GM23248 (cell line): ENCODE data around the gene MICAL2. TPM values are rescaled to one million over a fixed set of nuclear protein-coding genes. Genes with fewer than 3 reads are reported as not detected.

Source experiments
- DNase-seq: peaks from one replicate; pipeline ENCODE4 v3.0.0-alpha.2; 2015
- H2AFZ ChIP-seq: fragments of 200-600 bp; sonication (generic); 2 replicates; pipeline ENCODE4 v1.6.1; 2016; ENCODE audit warnings: antibody characterized with exemption
- H3F3A ChIP-seq: fragments of 200-600 bp; sonication (generic); 2 replicates; pipeline ENCODE4 v1.6.1; 2016; ENCODE audit warnings: mild to moderate bottlenecking, antibody characterized with exemption, mixed run types; ENCODE audit not compliant: insufficient read depth
- H3K27ac ChIP-seq: fragments of 200-600 bp; sonication (generic); 2 replicates; pipeline ENCODE4 v1.5.1; 2016; ENCODE audit warnings: mild to moderate bottlenecking
- H3K27me3 ChIP-seq: fragments of 200-600 bp; sonication (generic); replicated peaks from 2 replicates; pipeline ENCODE4 v1.6.1; 2016; ENCODE audit warnings: mild to moderate bottlenecking; ENCODE audit not compliant: insufficient read depth
- H3K36me3 ChIP-seq: fragments of 200-600 bp; sonication (generic); 2 replicates; pipeline ENCODE4 v1.6.1; 2016; ENCODE audit warnings: low read depth, mild to moderate bottlenecking
- H3K4me1 ChIP-seq: fragments of 200-600 bp; sonication (generic); 2 replicates; pipeline ENCODE4 v1.6.1; 2016; ENCODE audit warnings: mild to moderate bottlenecking; ENCODE audit not compliant: insufficient read depth
- H3K4me2 ChIP-seq: fragments of 200-600 bp; sonication (generic); one replicate; pipeline ENCODE4 v1.6.1; 2016; ENCODE audit warnings: mild to moderate bottlenecking; ENCODE audit not compliant: unreplicated experiment
- H3K4me3 ChIP-seq: fragments of 200-600 bp; sonication (generic); 2 replicates; pipeline ENCODE4 v1.5.1; 2016; ENCODE audit warnings: mild to moderate bottlenecking
- H3K79me2 ChIP-seq: fragments of 200-600 bp; sonication (generic); 2 replicates; pipeline ENCODE4 v1.6.1; 2016; ENCODE audit warnings: mild to moderate bottlenecking; ENCODE audit not compliant: insufficient read depth
- H3K9ac ChIP-seq: fragments of 200-600 bp; sonication (generic); 2 replicates; pipeline ENCODE4 v1.6.1; 2016; ENCODE audit warnings: mild to moderate bottlenecking
- H3K9me2 ChIP-seq: fragments of 200-600 bp; sonication (generic); 2 replicates; pipeline ENCODE4 v1.6.1; 2016; ENCODE audit warnings: mixed run types, mild to moderate bottlenecking, moderate library complexity; ENCODE audit not compliant: insufficient read depth
- H3K9me3 ChIP-seq: fragments of 200-600 bp; sonication (generic); one replicate; pipeline ENCODE4 v1.6.1; 2017; ENCODE audit warnings: low read depth
- H4K20me1 ChIP-seq: fragments of 200-600 bp; sonication (generic); 2 replicates; pipeline ENCODE4 v1.6.0; 2016; ENCODE audit not compliant: insufficient read depth
- EZH2 ChIP-seq: fragments of 200-600 bp; sonication (generic); IDR thresholded peaks from 2 replicates; pipeline ENCODE4 v1.6.1; 2018; ENCODE audit warnings: antibody characterized with exemption, mild to moderate bottlenecking; ENCODE audit not compliant: insufficient read depth, poor library complexity, severe bottlenecking
- EZH2phosphoT487 ChIP-seq: fragments of 200-600 bp; sonication (generic); IDR thresholded peaks from 2 replicates; pipeline ENCODE4 v1.6.1; 2018; ENCODE audit warnings: antibody characterized with exemption, moderate library complexity, mild to moderate bottlenecking, low read depth; ENCODE audit not compliant: insufficient read depth
- WGBS, 2 experiments: methylation state at CpG; one replicate each; pipeline ENCODE4 v1.1.6; 2015 to 2017; ENCODE audit warnings: low lambda C conversion rate in 2 of 2, low coverage in 1 of 2; ENCODE audit errors: missing lambda C conversion rate in 2 of 2; 5-methylcytosine and 5-hydroxymethylcytosine counted together
- in situ Hi-C: fragments of 300-500 bp; cut with MboI; formaldehyde crosslinking; loops from 2 replicates; pipeline ENCODE4 v1.15.0; 2020
- polyA plus RNA-seq: library from polyadenylated mRNA; unstranded; fragments of >200 nt; fragmentation: Nextera tagmentation; extraction: Ambion mirVana; gene quantifications from 2 replicates; pipeline ENCODE4 v1.2.1, GENCODE V29; 2016
- total RNA-seq: library from RNA; depleted of rRNA; stranded (reverse); fragments of >200 nt; shearing (Covaris generic); gene quantifications from 2 replicates; pipeline ENCODE4 v1.2.3, GENCODE V29; 2014; rRNA removed

MICAL2 gene
- total RNA-seq (158 and 182 TPM in 2 replicates), polyA plus RNA-seq (81.6 and 83.3 TPM in 2 replicates)

GRCh38 chr11:12110201-12110713, at the start of gene MICAL2:
TSS of gene MICAL2 (plus strand) at chr11:12110590. CDS start at chr11:12162156, 51,566 bp downstream.
- TF ChIP-seq EZH2phosphoT487 (no peak), EZH2 (no peak)
- Histone ChIP-seq H2AFZ (peak within 1 kb of the TSS; percentile 81), H3K9me2 (no peaks in the 10 kb centered on the region), H3K27me3 (no peaks in the 10 kb centered on the region), H3K36me3 (0 out of 2 replicates have a peak, but pooled peaks cover 7% of the 10 kb centered on the region), H3K4me1 (peaks cover 24% of the 10 kb centered on the region), H3K27ac (peak within 1 kb of the TSS; percentile 45), H3K9me3 (no peaks in the 10 kb centered on the region), H4K20me1 (no peaks in the 10 kb centered on the region), H3K9ac (peak within 1 kb of the TSS; percentile 89), H3F3A (no peaks in the 10 kb centered on the region), H3K4me3 (peak within 1 kb of the TSS; percentile 91), H3K4me2 (peak within 1 kb of the TSS; percentile 91), H3K79me2 (peaks cover 47% of the 10 kb centered on the region)
- in situ Hi-C loops, result no loop called here
- WGBS, 2 experiments, result 4 to 5% methylated on average over 21 to 27 of the region's 56 CpGs
- peak; percentile 97 for DNase-seq

- WGBS, 2 experiments, result 85 to 89% methylated on average over 9 of the region's 9 CpGs
- peaks cover 13% of the 10 kb centered on the region for H3K4me1 ChIP-seq
- in situ Hi-C loops, result loop anchor here (25.0 kb wide), 1 partner anchor 175 kb away; no protein-coding TSS in a partner anchor
These were observed 48.4 kb upstream of the MICAL2 start for GRCh38 chr11:12061851-12062560.

GRCh38 chr11:12063251-12063650, 47.1 kb upstream of the MICAL2 start:
- TF ChIP-seq EZH2phosphoT487 (no peak), EZH2 (no peak)
- Histone ChIP-seq H3K9ac (no peak overlapping the region), H3K4me1 (peaks cover 26% of the 10 kb centered on the region), H3K4me2 (no peak overlapping the region), H3K27me3 (no peaks in the 10 kb centered on the region), H3K9me3 (no peaks in the 10 kb centered on the region), H3F3A (peaks cover 18% of the 10 kb centered on the region), H3K79me2 (no peaks in the 10 kb centered on the region), H2AFZ (no peak overlapping the region), H4K20me1 (no peaks in the 10 kb centered on the region), H3K4me3 (no peak overlapping the region), H3K36me3 (no peaks in the 10 kb centered on the region), H3K27ac (no peak overlapping the region), H3K9me2 (no peaks in the 10 kb centered on the region)
- in situ Hi-C loops, result loop anchor here (25.0 kb wide), 1 partner anchor 174 kb away; no protein-coding TSS in a partner anchor
- WGBS, 2 experiments, result 99 to 100% methylated on average over 2 of the region's 2 CpGs
- DNase-seq, result no peak

More at GRCh38 chr11:12061851-12062560, 48.4 kb upstream of the MICAL2 start:
- no peaks in the 10 kb centered on the region for H3K79me2 ChIP-seq
- no peaks in the 10 kb centered on the region for H3K36me3 ChIP-seq
- H3K4me2 ChIP-seq, result no peak overlapping the region
- no peaks in the 10 kb centered on the region for H4K20me1 ChIP-seq
- peaks cover 7% of the 10 kb centered on the region for H3F3A ChIP-seq
- H3K27me3 ChIP-seq, result no peaks in the 10 kb centered on the region
- no peak for TF ChIP-seq EZH2
- no peak for TF ChIP-seq EZH2phosphoT487
- DNase-seq, result no peak
- H2AFZ ChIP-seq, result no peak overlapping the region
- no peak overlapping the region for H3K4me3 ChIP-seq
- H3K9ac ChIP-seq, result no peak overlapping the region
- H3K9me3 ChIP-seq, result no peaks in the 10 kb centered on the region
- H3K9me2 ChIP-seq, result no peaks in the 10 kb centered on the region
- no peak overlapping the region for H3K27ac ChIP-seq

- H3K36me3 ChIP-seq, result no peaks in the 10 kb centered on the region
- no peak overlapping the region for H3K9ac ChIP-seq
- peaks cover 28% of the 10 kb centered on the region for H3K4me1 ChIP-seq
- H2AFZ ChIP-seq, result no peak overlapping the region
- DNase-seq, result no peak
- no peaks in the 10 kb centered on the region for H3K79me2 ChIP-seq
- 97% methylated on average over 7 of the region's 7 CpGs for WGBS, 2 experiments
- H3F3A ChIP-seq, result peaks cover 18% of the 10 kb centered on the region
- H3K4me3 ChIP-seq, result no peak overlapping the region
- no peaks in the 10 kb centered on the region for H3K27me3 ChIP-seq
- H4K20me1 ChIP-seq, result no peaks in the 10 kb centered on the region
- H3K27ac ChIP-seq, result no peak overlapping the region
- H3K9me2 ChIP-seq, result no peaks in the 10 kb centered on the region
- H3K4me2 ChIP-seq, result no peak overlapping the region
- in situ Hi-C loops, result loop anchor here (25.0 kb wide), 1 partner anchor 173 kb away; no protein-coding TSS in a partner anchor
- TF ChIP-seq EZH2phosphoT487 (no peak), EZH2 (no peak)
- no peaks in the 10 kb centered on the region for H3K9me3 ChIP-seq
These were observed 46.0 kb upstream of the MICAL2 start for GRCh38 chr11:12064136-12064953.
